OCI-LY7 (cell line): ENCODE results near the gene PIP4K2A. TPM values are rescaled to one million over a fixed set of nuclear protein-coding genes. Genes with fewer than 3 reads are reported as not detected.

Experiments used
- BruUV-seq: library from RNA; stranded (reverse); fragments of 400-500 nt; replicated peaks from 2 replicates; lab custom pipeline; 2021; lab: Mats Ljungman, UMichigan
- CTCF ChIA-PET: fragments of 300-600 bp; sonication (Branson Sonifier 250); formaldehyde crosslinking; loops from one replicate; lab custom pipeline; 2022; ENCODE audit warnings: antibody characterized with exemption; ENCODE audit not compliant: unreplicated experiment; lab: Charles Lee
- POLR2A ChIA-PET: fragments of 300-600 bp; sonication (Branson Sonifier 250); formaldehyde crosslinking; loops from one replicate; lab custom pipeline; 2022; ENCODE audit warnings: antibody characterized with exemption; lab: Charles Lee
- DNase-seq: peaks from one replicate; pipeline ENCODE4 v3.0.0-alpha.2; 2015; ENCODE audit warnings: low spot score
- H2AFZ ChIP-seq: fragments of 200-600 bp; sonication (generic), shearing (Covaris generic); 2 replicates; pipeline ENCODE4 v1.6.1; 2014; ENCODE audit warnings: mild to moderate bottlenecking, antibody characterized with exemption, low read length, moderate library complexity
- H3K27ac ChIP-seq: fragments of 200-600 bp; sonication (generic); 2 replicates; pipeline ENCODE4 v1.5.1; 2014; ENCODE audit warnings: mixed run types, low read depth, mild to moderate bottlenecking, moderate library complexity, low read length, inconsistent platforms; ENCODE audit not compliant: poor library complexity, severe bottlenecking
- H3K36me3 ChIP-seq: fragments of 200-600 bp; sonication (generic); 2 replicates; pipeline ENCODE4 v1.6.1; 2014; ENCODE audit warnings: mild to moderate bottlenecking, antibody characterized with exemption, low read length, moderate library complexity, mixed read lengths; ENCODE audit not compliant: insufficient read depth
- H3K4me1 ChIP-seq: fragments of 200-600 bp; sonication (generic); 2 replicates; pipeline ENCODE4 v1.5.1; 2014; ENCODE audit warnings: mild to moderate bottlenecking, low read length; ENCODE audit not compliant: insufficient read depth, poor library complexity, severe bottlenecking
- H3K4me2 ChIP-seq: fragments of 200-600 bp; sonication (generic); 2 replicates; pipeline ENCODE4 v1.6.1; 2014; ENCODE audit warnings: mild to moderate bottlenecking, low read length
- H3K4me3 ChIP-seq: fragments of 200-600 bp; sonication (generic); 2 replicates; pipeline ENCODE4 v1.5.1; 2014; ENCODE audit warnings: mild to moderate bottlenecking, low read depth, low read length; ENCODE audit not compliant: poor library complexity, severe bottlenecking
- H3K79me2 ChIP-seq: fragments of 200-600 bp; sonication (generic); 2 replicates; pipeline ENCODE4 v1.6.1; 2016; ENCODE audit warnings: low read depth, mild to moderate bottlenecking, low read length, moderate library complexity, mixed read lengths; ENCODE audit not compliant: insufficient read depth
- H3K9me2 ChIP-seq: fragments of 200-600 bp; sonication (generic); 2 replicates; pipeline ENCODE4 v1.6.1; 2016; ENCODE audit warnings: mild to moderate bottlenecking, low read length, mixed read lengths; ENCODE audit not compliant: insufficient read depth
- H3K9me3 ChIP-seq: fragments of 200-600 bp; sonication (generic); 2 replicates; pipeline ENCODE4 v1.6.1; 2014; ENCODE audit warnings: mild to moderate bottlenecking, mixed run types, low read length, mixed read lengths
- H4K20me1 ChIP-seq: fragments of 200-600 bp; sonication (generic); 2 replicates; pipeline ENCODE4 v1.6.1; 2014; ENCODE audit warnings: mild to moderate bottlenecking, antibody characterized with exemption, low read length, moderate library complexity, mixed read lengths; ENCODE audit not compliant: insufficient read depth
- EZH2phosphoT487 ChIP-seq: fragments of 200-600 bp; sonication (generic); IDR thresholded peaks from 2 replicates; pipeline ENCODE4 v1.6.1; 2018; ENCODE audit warnings: low read depth, borderline replicate concordance, mild to moderate bottlenecking, mixed run types, antibody characterized with exemption, low read length, moderate library complexity, mixed read lengths
- intact Hi-C: fragments of 100-400 bp; cut with micrococcal nuclease; formaldehyde crosslinking; loops from one replicate; pipeline ENCODE4 v1.10.0; 2022; ENCODE audit not compliant: unreplicated experiment
- total RNA-seq, 2 experiments: library from RNA; depleted of rRNA in 1 of 2; stranded (reverse); fragments of >200 nt in 1 of 2; shearing (Covaris generic) in 1 of 2; gene quantifications; 2 replicates each; pipeline ENCODE4 v1.2.3, GENCODE V29; 2014 to 2022
- TF ChIP-seq, protein P1 (sequence below): fragments of 200-600 bp; sonication (generic); conservative IDR thresholded peaks from 2 replicates; pipeline ENCODE4 v1.5.1; 2014; ENCODE audit warnings: mild to moderate bottlenecking, antibody characterized with exemption, low read length, moderate library complexity, mixed read lengths

The PIP4K2A gene
- total RNA-seq, 2 experiments from 2014 or later, result 32.5 to 42.6 TPM

DNA sequence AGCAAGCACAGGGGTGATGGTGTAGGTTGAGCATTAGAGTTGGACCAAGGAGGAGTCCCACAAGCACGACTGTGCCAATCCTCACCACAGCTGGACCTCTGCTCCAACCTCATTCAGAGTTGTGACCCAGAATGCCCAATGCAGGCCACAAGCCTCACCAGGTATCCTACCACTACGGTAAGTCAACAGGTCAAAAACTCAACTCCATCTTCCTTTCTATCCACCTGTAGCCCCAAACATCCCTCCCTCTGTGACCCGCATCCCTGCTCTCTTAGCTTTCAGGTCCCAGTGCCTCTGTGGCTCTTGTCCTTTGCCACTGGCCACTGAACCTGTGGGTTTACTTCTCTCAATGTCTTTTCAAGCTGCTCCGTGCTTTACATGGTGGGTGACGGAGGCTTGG is 112.8 kb downstream of the PIP4K2A start:
- ChIA-PET POLR2A (interaction anchor here (1.1 to 1.9 kb wide), 2 partner anchors 14 to 22 kb away, joined by 6 to 9 read pairs; no protein-coding TSS in a partner anchor), CTCF (interaction anchor here (0.5 kb wide), 1 partner anchor 452 kb away, joined by 3 read pairs; no protein-coding TSS in a partner anchor)
- BruUV-seq, result no TSS peak
- Histone ChIP-seq H2AFZ (no peak overlapping the region), H3K27ac (peak overlapping the region; percentile 59), H3K4me3 (no peak overlapping the region), H3K4me2 (peak overlapping the region; percentile 57), H3K9me2 (no peaks in the 10 kb centered on the region), H3K4me1 (peaks cover 73% of the 10 kb centered on the region), H3K79me2 (no peaks in the 10 kb centered on the region), H3K9me3 (no peaks in the 10 kb centered on the region), H3K36me3 (0 out of 2 replicates have a peak, but pooled peaks cover 2% of the 10 kb centered on the region), H4K20me1 (no peaks in the 10 kb centered on the region)
- intact Hi-C loops, result loop anchor here (5.0 to 10.0 kb wide), 4 partner anchors 111 to 1637 kb away; partner anchors contain the start of genes COMMD3 and PIP4K2A
- DNase-seq, result no peak
- TF ChIP-seq, protein P1, sequence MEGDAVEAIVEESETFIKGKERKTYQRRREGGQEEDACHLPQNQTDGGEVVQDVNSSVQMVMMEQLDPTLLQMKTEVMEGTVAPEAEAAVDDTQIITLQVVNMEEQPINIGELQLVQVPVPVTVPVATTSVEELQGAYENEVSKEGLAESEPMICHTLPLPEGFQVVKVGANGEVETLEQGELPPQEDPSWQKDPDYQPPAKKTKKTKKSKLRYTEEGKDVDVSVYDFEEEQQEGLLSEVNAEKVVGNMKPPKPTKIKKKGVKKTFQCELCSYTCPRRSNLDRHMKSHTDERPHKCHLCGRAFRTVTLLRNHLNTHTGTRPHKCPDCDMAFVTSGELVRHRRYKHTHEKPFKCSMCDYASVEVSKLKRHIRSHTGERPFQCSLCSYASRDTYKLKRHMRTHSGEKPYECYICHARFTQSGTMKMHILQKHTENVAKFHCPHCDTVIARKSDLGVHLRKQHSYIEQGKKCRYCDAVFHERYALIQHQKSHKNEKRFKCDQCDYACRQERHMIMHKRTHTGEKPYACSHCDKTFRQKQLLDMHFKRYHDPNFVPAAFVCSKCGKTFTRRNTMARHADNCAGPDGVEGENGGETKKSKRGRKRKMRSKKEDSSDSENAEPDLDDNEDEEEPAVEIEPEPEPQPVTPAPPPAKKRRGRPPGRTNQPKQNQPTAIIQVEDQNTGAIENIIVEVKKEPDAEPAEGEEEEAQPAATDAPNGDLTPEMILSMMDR, result no peak
- TF ChIP-seq EZH2phosphoT487, result no peak

DNA sequence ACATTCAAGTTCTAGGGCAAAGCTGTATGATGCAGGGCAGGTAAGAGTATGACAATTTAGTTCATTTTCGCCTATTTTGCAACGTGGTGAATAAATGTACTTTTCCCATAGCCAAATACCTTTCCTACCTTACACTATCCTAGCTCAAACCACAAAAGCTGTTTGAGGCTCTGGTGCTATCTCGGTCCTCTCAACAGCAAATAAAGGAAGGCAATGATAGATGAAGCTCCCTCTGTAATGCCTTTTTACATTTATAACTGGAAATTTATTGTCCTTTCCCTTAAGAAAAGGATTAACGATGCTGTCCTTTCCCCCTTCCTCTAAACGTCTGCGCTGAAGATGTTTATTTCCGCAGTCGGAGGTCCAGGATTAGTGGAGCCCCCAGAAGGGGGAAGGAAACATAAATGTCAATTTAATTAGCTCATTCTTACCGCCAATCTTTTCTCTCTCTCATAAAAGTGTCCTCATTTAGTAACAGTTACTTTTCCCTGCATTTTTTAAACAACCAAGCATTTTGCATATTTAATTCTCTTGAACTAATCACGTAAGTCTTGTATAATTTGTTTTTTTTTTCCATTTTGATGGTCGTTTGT is 114.6 kb downstream of the PIP4K2A start:
- intact Hi-C loops, result loop anchor here (5.0 to 10.0 kb wide), 4 partner anchors 113 to 1635 kb away; partner anchors contain the start of genes COMMD3 and PIP4K2A
- Histone ChIP-seq H3K4me2 (peak overlapping the region; percentile 57), H3K36me3 (0 out of 2 replicates have a peak, but pooled peaks cover 2% of the 10 kb centered on the region), H3K27ac (no peak overlapping the region), H3K9me3 (no peaks in the 10 kb centered on the region), H3K4me1 (peaks cover 54% of the 10 kb centered on the region), H3K79me2 (no peaks in the 10 kb centered on the region), H4K20me1 (no peaks in the 10 kb centered on the region), H3K4me3 (no peak overlapping the region), H3K9me2 (no peaks in the 10 kb centered on the region), H2AFZ (no peak overlapping the region)
- no TSS peak for BruUV-seq
- no peak for DNase-seq
- ChIA-PET POLR2A (interaction anchor here (0.5 to 1.9 kb wide), 5 partner anchors 12 to 166 kb away, joined by 3 to 9 read pairs (median 5); no protein-coding TSS in a partner anchor), CTCF (no interaction called here)
- TF ChIP-seq, protein P1, result no peak
- no peak for TF ChIP-seq EZH2phosphoT487

DNA sequence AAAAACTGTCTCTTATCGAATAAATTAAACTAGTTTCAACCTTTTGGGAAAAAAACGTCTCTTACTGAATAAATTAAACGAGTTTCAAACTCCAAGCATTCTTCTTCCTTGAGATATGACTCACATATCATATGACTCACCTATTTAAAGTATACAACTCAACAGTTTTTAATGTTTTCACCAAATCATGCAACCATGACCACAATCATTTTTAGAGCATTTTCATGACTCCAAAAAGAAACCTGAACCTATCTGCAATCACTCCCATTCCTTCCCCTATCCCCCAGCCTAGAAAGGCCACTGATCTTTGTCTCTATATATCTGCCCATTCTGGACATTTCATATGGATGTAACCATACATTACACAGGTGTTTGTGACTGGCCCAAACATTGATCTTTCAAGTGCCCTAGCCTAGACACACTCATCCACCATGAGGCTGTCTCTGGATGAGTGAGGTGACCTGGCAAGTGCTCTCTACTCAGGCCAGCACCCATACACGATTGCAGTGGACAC is 115.3 kb downstream of the PIP4K2A start:
- Histone ChIP-seq H4K20me1 (no peaks in the 10 kb centered on the region), H3K4me3 (no peak overlapping the region), H2AFZ (no peak overlapping the region), H3K9me3 (no peaks in the 10 kb centered on the region), H3K4me2 (peak overlapping the region; percentile 53), H3K79me2 (no peaks in the 10 kb centered on the region), H3K27ac (no peak overlapping the region), H3K4me1 (peaks cover 58% of the 10 kb centered on the region), H3K9me2 (no peaks in the 10 kb centered on the region), H3K36me3 (0 out of 2 replicates have a peak, but pooled peaks cover 2% of the 10 kb centered on the region)
- CTCF ChIA-PET, result no interaction called here
- POLR2A ChIA-PET, result interaction anchor here (0.5 to 1.5 kb wide), 3 partner anchors 13 to 166 kb away, joined by 3 to 5 read pairs (median 5); no protein-coding TSS in a partner anchor
- BruUV-seq, result no TSS peak
- intact Hi-C loops, result no loop called here
- DNase-seq, result no peak
- TF ChIP-seq EZH2phosphoT487, result no peak
- TF ChIP-seq, protein P1, result no peak
